Measurements from ENCODE around the gene POLD2. TPM values are rescaled to one million over a fixed set of nuclear protein-coding genes. Genes with fewer than 3 reads are reported as not detected.

Gene POLD2
- total RNA-seq, 1 experiment from 2014 or later: 149 TPM

DNA sequence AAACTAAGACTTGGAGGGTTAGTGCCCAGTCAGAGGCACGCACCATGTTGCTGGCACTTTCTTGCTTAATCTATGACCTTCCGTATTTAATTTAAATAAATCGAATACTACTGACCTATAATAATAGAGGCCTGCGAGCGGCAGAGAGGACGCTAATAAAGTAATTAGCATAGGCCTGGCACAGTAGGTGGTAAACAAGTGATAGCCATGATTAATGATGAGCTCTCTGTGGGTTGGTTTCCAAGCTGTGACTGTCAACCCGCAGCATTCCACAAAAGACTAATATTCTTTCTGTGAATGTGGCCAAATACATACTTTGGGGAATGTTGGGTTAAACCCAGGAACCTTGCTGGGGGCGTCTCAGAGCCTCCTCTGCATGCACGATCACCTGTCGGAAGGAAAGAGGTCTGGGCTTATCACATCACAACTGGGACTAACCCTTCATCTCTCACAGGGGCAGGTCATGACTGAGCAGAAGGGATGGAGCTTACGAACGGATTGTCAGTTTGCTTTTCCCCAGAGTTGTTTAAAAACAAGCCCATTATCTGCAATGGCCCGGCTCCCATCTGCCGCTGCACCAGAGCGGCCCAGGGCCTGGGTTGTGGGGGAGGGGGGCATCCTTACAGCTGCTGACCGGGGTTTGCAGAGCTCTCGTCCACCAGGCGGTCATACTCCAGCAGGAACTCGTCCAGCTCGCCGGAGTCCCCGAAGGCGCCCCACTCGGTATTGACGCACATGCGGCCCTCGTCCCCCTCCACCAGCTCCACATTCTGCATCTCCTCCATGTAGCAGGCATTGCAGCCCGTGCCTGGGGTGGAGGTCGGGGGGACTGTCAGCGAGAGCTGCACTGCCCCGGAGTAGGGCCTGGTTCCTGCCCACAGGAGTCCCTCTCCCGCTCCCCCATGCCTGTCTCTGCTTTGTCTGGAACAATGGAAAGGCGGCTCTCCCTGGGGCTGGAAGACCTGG is 24.0 kb upstream of the POLD2 start:
- Histone ChIP-seq H3K4me3 (no peak overlapping the region), H3K27me3 (no peaks in the 10 kb centered on the region), H3K36me3 (no peaks in the 10 kb centered on the region), H3K4me1 (peaks cover 34% of the 10 kb centered on the region), H3K27ac (no peak overlapping the region), H3K9me3 (replicated peaks) (no peaks in the 10 kb centered on the region)
- DNase-seq: no peak

DNA sequence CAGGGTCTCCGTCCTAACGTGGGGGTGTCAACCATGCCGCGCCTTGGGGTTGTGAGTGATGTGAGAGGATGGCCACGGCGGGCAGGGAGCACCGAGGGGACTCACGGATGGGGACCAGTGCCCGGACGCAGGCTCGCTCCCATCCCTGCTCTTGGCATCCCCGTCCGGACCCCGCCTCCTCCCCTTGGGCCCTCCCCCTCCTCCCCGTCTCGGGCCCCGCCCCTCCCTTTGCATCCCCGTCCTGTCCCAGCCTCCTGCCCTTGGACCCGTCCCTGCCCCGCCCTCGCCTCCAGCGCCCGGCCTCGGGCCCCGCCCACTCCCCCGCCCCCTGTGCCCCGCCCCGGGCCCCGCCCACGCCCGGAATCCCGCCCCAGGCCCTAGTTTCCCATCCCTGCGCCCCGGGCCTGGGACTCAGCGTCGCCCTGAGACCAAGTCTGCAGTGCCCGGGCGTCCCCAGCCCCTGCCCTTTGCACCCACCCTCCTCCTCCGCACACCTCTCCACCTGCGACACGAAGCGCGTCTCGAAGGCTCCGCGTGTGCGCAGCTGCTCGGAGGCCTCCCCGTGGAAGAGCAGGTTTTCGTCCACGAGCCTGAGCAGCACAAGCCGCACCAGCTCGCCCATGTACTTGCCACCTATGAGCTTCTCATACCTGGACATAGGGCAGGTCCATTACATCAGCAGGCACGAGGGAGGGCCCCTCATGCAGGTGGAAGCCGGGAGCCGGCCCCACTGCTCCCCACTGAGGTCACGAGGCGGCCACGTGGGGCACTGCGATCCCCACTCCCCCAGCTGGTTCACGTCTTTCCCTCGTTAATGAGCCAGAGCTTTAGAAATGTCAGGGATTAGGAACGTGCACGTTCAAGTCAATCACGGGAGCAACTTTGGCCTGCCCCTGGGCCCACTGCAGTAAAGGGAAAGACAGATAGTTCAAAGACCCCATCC is 22.9 kb upstream of the POLD2 start:
- Histone ChIP-seq H3K27ac (no peak overlapping the region), H3K4me1 (peaks cover 23% of the 10 kb centered on the region), H3K27me3 (no peaks in the 10 kb centered on the region), H3K9me3 (replicated peaks) (no peaks in the 10 kb centered on the region), H3K36me3 (no peaks in the 10 kb centered on the region), H3K4me3 (no peak overlapping the region)
- no peak for DNase-seq

DNA sequence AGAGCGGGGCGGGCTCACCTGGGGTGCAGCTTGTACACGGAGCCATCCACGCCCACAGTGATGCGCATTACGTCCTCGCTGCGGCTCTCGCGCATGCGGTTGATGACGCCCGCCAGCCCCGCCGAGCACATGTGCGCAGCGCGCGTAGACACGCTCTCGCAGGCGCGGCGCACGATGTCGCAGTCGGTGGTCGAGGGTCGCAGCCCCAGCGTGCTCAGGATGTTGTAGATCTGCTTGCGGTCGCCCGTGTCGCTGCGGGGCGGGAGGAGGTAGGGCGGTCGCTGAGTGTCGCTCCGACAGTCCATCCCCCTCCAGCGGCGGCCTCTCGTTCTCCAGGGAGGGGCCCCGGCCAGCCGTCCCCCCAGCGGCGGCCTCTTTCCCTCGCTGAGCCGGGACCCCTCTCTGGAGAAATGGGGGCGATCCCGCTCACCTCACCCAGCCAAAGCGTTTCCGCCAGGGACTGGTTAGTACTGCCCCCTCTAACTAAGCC is 22.2 kb upstream of the POLD2 start:
- Histone ChIP-seq H3K4me1 (peaks cover 16% of the 10 kb centered on the region), H3K36me3 (no peaks in the 10 kb centered on the region), H3K27ac (no peak overlapping the region), H3K9me3 (replicated peaks) (no peaks in the 10 kb centered on the region), H3K27me3 (no peaks in the 10 kb centered on the region), H3K4me3 (no peak overlapping the region)
- peak in 1 of 2 experiments; percentile 1 for DNase-seq

GRCh38 chr7:44144968-44145478 is 21.7 kb upstream of the POLD2 start:
- Histone ChIP-seq H3K27ac (no peak overlapping the region), H3K36me3 (no peaks in the 10 kb centered on the region), H3K27me3 (no peaks in the 10 kb centered on the region), H3K4me3 (no peak overlapping the region), H3K9me3 (replicated peaks) (no peaks in the 10 kb centered on the region), H3K4me1 (peaks cover 11% of the 10 kb centered on the region)
- DNase-seq: no peak

DNA sequence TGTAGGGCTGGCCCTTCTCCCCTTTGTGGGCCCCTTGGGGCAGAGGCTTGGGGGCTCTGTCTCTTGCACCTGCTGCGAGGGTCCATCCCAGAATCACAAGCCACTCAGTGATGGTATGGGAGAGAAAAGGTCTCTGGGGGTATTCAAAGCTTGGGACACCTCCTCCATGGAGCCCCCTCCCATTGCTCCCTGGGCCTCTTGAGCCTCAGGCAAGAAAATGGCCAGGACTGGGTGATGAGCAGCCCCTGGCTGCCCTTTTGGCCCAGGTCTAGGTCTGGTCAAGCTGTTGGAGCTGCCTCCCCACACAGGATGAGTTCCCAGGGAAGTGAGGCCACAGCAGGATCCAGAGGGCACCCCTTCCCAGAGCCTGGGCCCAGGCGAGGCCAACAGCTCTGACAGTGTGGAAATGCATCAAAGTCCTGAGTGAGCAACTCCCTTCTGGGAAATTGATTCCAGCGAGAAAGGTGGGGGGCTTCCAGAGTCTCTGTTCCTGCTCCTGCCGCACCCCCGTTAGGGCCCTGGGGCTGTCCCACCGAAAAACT is 21.1 kb upstream of the POLD2 start:
- Histone ChIP-seq H3K4me1 (peaks cover 5% of the 10 kb centered on the region), H3K27ac (no peak overlapping the region), H3K27me3 (no peaks in the 10 kb centered on the region), H3K36me3 (no peaks in the 10 kb centered on the region), H3K4me3 (no peak overlapping the region), H3K9me3 (replicated peaks) (no peaks in the 10 kb centered on the region)
- no peak for DNase-seq

- H3K27ac ChIP-seq: no peak overlapping the region
- DNase-seq: no peak
- no peak overlapping the region for H3K4me3 ChIP-seq
- no peaks in the 10 kb centered on the region for H3K36me3 ChIP-seq
- no peaks in the 10 kb centered on the region for H3K9me3 ChIP-seq (replicated peaks)
- H3K4me1 ChIP-seq: peaks cover 4% of the 10 kb centered on the region; the same call in 1 of the 2 replicates
- H3K27me3 ChIP-seq: no peaks in the 10 kb centered on the region
Measured at GRCh38 chr7:44143646-44144250, 20.4 kb upstream of the POLD2 start.

GRCh38 chr7:44142028-44142427 is 18.7 kb upstream of the POLD2 start:
- Histone ChIP-seq H3K9me3 (replicated peaks) (no peaks in the 10 kb centered on the region), H3K4me3 (no peak overlapping the region), H3K27me3 (no peaks in the 10 kb centered on the region), H3K4me1 (peaks cover 11% of the 10 kb centered on the region; the same call in 1 of the 2 replicates), H3K36me3 (no peaks in the 10 kb centered on the region), H3K27ac (no peak overlapping the region)
- no peak for DNase-seq

DNA sequence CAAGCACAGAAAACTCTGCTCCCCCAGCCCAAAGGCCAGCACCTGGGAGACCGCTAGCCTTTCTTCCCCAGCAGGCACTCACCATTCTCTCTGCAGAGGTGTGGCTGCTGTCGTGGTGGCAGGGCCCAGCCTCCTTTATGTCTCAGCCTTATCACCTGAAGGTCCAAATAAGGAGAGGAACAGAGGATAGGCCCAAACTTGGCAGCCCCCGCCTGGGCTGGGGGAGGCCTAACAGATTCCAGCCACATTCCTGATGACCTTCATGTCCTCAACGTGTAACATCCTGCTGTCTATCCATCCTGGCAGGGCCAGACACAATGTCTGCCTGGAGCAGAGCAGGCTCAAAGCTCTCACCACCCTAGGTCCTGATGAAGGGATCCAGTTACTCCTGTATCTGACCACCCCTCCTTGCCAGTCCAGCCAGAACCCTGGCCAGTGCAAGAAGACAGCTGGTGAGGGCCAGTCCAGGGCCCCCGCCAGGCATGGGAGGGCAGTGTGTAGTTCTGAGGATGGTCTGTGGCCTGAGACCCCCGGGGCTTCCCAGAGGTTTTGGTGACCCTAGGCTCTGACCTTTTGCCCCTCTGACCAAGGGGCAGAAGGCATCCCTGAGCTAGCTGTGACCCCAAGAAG is 18.0 kb upstream of the POLD2 start, which contains the start of gene MYL7:
Gene MYL7, minus strand, starts transcription at position 112 of the 630 bp plus-strand sequence. Its CDS starts 27 bp downstream, at position 85.
- H3K36me3 ChIP-seq: no peaks in the 10 kb centered on the region
- H3K27ac ChIP-seq: no peak within 1 kb of the TSS
- H3K9me3 ChIP-seq (replicated peaks): no peaks in the 10 kb centered on the region
- DNase-seq: no peak
- H3K4me3 ChIP-seq: no peak within 1 kb of the TSS
- H3K4me1 ChIP-seq: peaks cover 11% of the 10 kb centered on the region; the same call in 1 of the 2 replicates
- no peaks in the 10 kb centered on the region for H3K27me3 ChIP-seq

DNA sequence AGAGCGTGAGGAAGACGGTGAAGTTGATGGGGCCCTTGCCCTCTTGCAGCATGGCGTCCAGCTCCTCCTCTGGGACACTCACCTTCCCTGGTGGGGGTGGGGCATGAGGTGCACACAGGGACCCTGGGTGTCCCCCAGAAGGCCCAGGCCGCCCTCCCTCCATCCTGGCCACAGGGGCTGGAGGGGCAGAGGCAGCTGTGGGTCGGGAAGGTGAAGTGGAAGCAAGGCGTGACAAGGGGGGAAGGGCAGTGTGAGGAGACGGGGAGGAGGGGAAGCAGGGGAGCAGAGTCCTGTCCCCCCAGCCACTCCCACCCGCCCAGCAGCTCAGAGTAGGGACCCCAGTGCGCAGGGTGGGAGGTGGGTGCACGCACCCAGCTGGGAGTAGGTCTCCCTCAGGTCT is 17.0 kb upstream of the POLD2 start:
- peaks cover 11% of the 10 kb centered on the region; the same call in 1 of the 2 replicates for H3K4me1 ChIP-seq
- no peak for DNase-seq
- H3K36me3 ChIP-seq: no peaks in the 10 kb centered on the region

GRCh38 chr7:44139311-44140010 is 16.1 kb upstream of the POLD2 start:
- Histone ChIP-seq H3K27ac (no peak overlapping the region), H3K4me3 (no peak overlapping the region), H3K9me3 (replicated peaks) (no peaks in the 10 kb centered on the region), H3K4me1 (peaks cover 11% of the 10 kb centered on the region; the same call in 1 of the 2 replicates), H3K27me3 (no peaks in the 10 kb centered on the region), H3K36me3 (no peaks in the 10 kb centered on the region)
- no peak for DNase-seq

More for the DNA sequence above, 17.0 kb upstream of the POLD2 start:
- Histone ChIP-seq H3K4me3 (no peak overlapping the region), H3K9me3 (replicated peaks) (no peaks in the 10 kb centered on the region), H3K27ac (no peak overlapping the region), H3K27me3 (no peaks in the 10 kb centered on the region)

- Histone ChIP-seq H3K27me3 (no peaks in the 10 kb centered on the region), H3K4me3 (no peak overlapping the region), H3K27ac (no peak overlapping the region), H3K9me3 (replicated peaks) (no peaks in the 10 kb centered on the region), H3K4me1 (peaks cover 7% of the 10 kb centered on the region; the same call in 1 of the 2 replicates), H3K36me3 (no peaks in the 10 kb centered on the region)
- DNase-seq: no peak
Measured at GRCh38 chr7:44138698-44139097, 15.3 kb upstream of the POLD2 start.

- no peaks in the 10 kb centered on the region for H3K36me3 ChIP-seq
- H3K9me3 ChIP-seq (replicated peaks): no peaks in the 10 kb centered on the region
- peaks cover 11% of the 10 kb centered on the region for H3K4me1 ChIP-seq
- DNase-seq: no peak
- H3K27me3 ChIP-seq: no peaks in the 10 kb centered on the region
- H3K4me3 ChIP-seq: no peak overlapping the region
- H3K27ac ChIP-seq: no peak overlapping the region
Measured at GRCh38 chr7:44136731-44137130, 13.4 kb upstream of the POLD2 start.
